ENCODE data around the gene PHLPP1. TPM values are rescaled to one million over a fixed set of nuclear protein-coding genes. Genes with fewer than 3 reads are reported as not detected.

The PHLPP1 gene
- total and polyA plus RNA-seq, 9 of the 15 experiments (the other 6 are each of a cell fraction or from before 2014, with no cell fraction given) = 0.56 to 9.0 (median 4.5) TPM

DNA sequence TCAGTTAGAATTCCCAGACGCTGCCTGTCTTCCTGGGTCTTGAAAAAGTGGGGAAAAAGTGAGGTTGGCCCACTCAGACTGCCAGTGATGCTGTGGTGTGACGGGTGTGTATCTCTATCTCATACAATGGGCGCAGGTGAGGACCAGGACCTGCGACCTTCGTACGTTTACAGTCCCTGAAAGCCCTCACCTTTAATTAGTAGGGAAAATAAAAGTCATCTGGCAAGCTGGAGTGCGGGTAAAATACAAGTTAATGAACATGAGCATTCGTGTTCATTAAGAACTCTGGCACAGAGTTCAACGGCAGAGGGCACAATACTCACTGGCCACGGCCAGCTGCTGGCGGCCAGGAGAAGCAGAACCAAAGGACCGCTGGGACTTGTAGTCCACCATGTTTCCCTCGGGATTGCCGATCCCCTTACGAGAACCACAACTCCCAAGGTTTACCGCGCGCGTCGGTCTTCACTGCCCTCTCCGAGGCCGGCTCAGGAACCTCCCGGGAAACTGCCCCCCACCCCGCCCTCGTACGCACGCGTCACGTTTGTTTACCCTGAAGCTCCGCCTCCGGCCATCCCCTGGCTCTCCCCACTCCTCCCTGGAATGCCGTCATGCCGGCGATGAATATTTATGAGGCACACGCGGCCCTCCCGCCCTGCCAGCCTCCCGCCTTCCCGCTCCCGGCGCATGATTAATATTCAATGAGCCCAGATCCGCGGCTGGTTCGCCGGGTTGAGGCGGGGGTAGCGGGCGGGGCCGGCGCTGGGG, 488 bp upstream of the PHLPP1 start (continued):
- TF ChIP-seq, protein P1, sequence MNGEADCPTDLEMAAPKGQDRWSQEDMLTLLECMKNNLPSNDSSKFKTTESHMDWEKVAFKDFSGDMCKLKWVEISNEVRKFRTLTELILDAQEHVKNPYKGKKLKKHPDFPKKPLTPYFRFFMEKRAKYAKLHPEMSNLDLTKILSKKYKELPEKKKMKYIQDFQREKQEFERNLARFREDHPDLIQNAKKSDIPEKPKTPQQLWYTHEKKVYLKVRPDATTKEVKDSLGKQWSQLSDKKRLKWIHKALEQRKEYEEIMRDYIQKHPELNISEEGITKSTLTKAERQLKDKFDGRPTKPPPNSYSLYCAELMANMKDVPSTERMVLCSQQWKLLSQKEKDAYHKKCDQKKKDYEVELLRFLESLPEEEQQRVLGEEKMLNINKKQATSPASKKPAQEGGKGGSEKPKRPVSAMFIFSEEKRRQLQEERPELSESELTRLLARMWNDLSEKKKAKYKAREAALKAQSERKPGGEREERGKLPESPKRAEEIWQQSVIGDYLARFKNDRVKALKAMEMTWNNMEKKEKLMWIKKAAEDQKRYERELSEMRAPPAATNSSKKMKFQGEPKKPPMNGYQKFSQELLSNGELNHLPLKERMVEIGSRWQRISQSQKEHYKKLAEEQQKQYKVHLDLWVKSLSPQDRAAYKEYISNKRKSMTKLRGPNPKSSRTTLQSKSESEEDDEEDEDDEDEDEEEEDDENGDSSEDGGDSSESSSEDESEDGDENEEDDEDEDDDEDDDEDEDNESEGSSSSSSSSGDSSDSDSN (IDR thresholded peaks at IDR 0.05; ENCODE audit: borderline replicate concordance in 1 of 2, low read depth in 2 of 2, low read length in 2 of 2) = no peak
- no peak for TF ChIP-seq KDM5B (IDR thresholded peaks at IDR 0.05; ENCODE audit: insufficient replicate concordance, low read depth, low read length)
- no peak for TF ChIP-seq ZBTB34 (CRISPR knock-in tag; IDR thresholded peaks at IDR 0.05)
- TF ChIP-seq TEAD4 (IDR thresholded peaks at IDR 0.05; ENCODE audit: low read length) = peak; percentile 71
- peak; percentile 82; the same call in 1 of the 2 replicates for TF ChIP-seq TEAD4 (CRISPR knock-in tag; IDR thresholded peaks at IDR 0.05; ENCODE audit: borderline replicate concordance)
- no peak for TF ChIP-seq EP300 (IDR thresholded peaks at IDR 0.05; ENCODE audit: low read length)
- no peak for TF ChIP-seq CEBPG (CRISPR knock-in tag; IDR thresholded peaks at IDR 0.05)
- TF ChIP-seq CEBPG (tag; conservative IDR thresholded peaks at IDR 0.05 in 1 of 2, IDR thresholded peaks at IDR 0.05 in 1 of 2) = no peak
- no peak; the same call in 1 of the 2 replicates for TF ChIP-seq ZNF239 (CRISPR knock-in tag; IDR thresholded peaks at IDR 0.05)
- TF ChIP-seq MEF2A (IDR thresholded peaks at IDR 0.05; ENCODE audit: control insufficient read depth, low read depth, low read length) = no peak
- TF ChIP-seq, protein P2, sequence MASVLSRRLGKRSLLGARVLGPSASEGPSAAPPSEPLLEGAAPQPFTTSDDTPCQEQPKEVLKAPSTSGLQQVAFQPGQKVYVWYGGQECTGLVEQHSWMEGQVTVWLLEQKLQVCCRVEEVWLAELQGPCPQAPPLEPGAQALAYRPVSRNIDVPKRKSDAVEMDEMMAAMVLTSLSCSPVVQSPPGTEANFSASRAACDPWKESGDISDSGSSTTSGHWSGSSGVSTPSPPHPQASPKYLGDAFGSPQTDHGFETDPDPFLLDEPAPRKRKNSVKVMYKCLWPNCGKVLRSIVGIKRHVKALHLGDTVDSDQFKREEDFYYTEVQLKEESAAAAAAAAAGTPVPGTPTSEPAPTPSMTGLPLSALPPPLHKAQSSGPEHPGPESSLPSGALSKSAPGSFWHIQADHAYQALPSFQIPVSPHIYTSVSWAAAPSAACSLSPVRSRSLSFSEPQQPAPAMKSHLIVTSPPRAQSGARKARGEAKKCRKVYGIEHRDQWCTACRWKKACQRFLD (CRISPR knock-in tag; IDR thresholded peaks at IDR 0.05) = 0 out of 2 replicates have a peak, but pooled peaks have one; percentile 35
- no peak for TF ChIP-seq SLC30A9 (CRISPR knock-in tag; IDR thresholded peaks at IDR 0.05)
- TF ChIP-seq BHLHE40 (IDR thresholded peaks at IDR 0.05; ENCODE audit: low read length) = peak; percentile 96
- TF ChIP-seq E2F6 (IDR thresholded peaks at IDR 0.05; ENCODE audit: borderline replicate concordance in 1 of 2, extremely low read depth in 1 of 2, insufficient read depth in 1 of 2, insufficient read length in 1 of 2, low read depth in 1 of 2, low read length in 1 of 2, poor library complexity in 1 of 2, severe bottlenecking in 1 of 2) = peak; percentile 54 to 88
- TF ChIP-seq NR2F6 (CRISPR knock-in tag; IDR thresholded peaks at IDR 0.05) = no peak
- TF ChIP-seq HCFC1 (IDR thresholded peaks at IDR 0.05; ENCODE audit: low read depth, low read length) = peak; percentile 98
- TF ChIP-seq ZNF583 (CRISPR knock-in tag; IDR thresholded peaks at IDR 0.05) = no peak
- no peak for TF ChIP-seq TCF7L2 (IDR thresholded peaks at IDR 0.05; ENCODE audit: low read depth, low read length)
- TF ChIP-seq FOXA3 (CRISPR knock-in tag; conservative IDR thresholded peaks at IDR 0.05 in 1 of 2, IDR thresholded peaks at IDR 0.05 in 1 of 2) = peak in 1 of 2 experiments; percentile 29; a peak in 1 of 4 replicates
- no peak for TF ChIP-seq RFX1 (IDR thresholded peaks at IDR 0.05)
